IPS-15b (cell line): Measurements from ENCODE around the gene SI.

Source experiments
- H3K27me3 ChIP-seq: one replicate; pipeline ENCODE4 v1.6.1; 2013; ENCODE audit warnings: low read length; ENCODE audit not compliant: control insufficient read depth, insufficient read depth
- H3K36me3 ChIP-seq: one replicate; pipeline ENCODE4 v1.6.1; 2013; ENCODE audit warnings: low read length; ENCODE audit not compliant: control insufficient read depth, insufficient read depth
- H3K4me1 ChIP-seq: one replicate; pipeline ENCODE4 v1.6.1; 2013; ENCODE audit warnings: mild to moderate bottlenecking, low read length; ENCODE audit not compliant: control insufficient read depth, insufficient read depth
- H3K4me3 ChIP-seq: one replicate; pipeline ENCODE4 v1.5.1; 2013; ENCODE audit warnings: low read depth, low read length
- H3K9ac ChIP-seq: one replicate; pipeline ENCODE4 v1.6.1; 2013; ENCODE audit warnings: low read depth, mild to moderate bottlenecking, low read length
- H3K9me3 ChIP-seq: one replicate; pipeline ENCODE4 v1.6.1; 2013; ENCODE audit warnings: mild to moderate bottlenecking, low read length; ENCODE audit not compliant: control insufficient read depth, insufficient read depth

The SI gene

GRCh38 chr3:165078293-165078692 lies at the start of gene SI:
SI (minus strand) TSS chr3:165078496; CDS start chr3:165076012, 2,484 bp downstream.
- Histone ChIP-seq H3K4me1 (no peaks in the 10 kb centered on the region), H3K27me3 (no peaks in the 10 kb centered on the region), H3K9ac (no peak within 1 kb of the TSS), H3K4me3 (no peak within 1 kb of the TSS), H3K36me3 (no peaks in the 10 kb centered on the region), H3K9me3 (no peaks in the 10 kb centered on the region)

DNA sequence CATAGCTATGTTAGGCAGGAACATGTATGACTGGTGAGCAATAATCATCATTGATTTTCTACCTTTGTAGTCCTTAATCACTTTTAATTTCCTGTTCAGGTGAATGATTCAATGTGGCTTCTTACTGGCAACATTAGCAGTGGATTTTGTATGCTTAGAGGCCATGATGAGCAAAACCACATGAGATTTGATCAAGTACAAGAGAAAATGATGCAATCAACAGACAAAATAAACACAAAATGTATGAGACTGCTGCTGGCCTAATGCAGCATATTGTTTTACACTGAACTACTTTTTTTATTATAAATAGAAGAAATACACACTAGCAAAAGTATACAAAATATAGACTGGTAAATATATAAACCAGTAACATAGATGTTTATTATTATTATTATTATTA lies 47.5 kb upstream of the SI start:
- Histone ChIP-seq H3K9ac (no peak overlapping the region), H3K36me3 (no peaks in the 10 kb centered on the region), H3K4me3 (no peak overlapping the region), H3K4me1 (no peaks in the 10 kb centered on the region), H3K9me3 (no peaks in the 10 kb centered on the region), H3K27me3 (no peaks in the 10 kb centered on the region)

DNA sequence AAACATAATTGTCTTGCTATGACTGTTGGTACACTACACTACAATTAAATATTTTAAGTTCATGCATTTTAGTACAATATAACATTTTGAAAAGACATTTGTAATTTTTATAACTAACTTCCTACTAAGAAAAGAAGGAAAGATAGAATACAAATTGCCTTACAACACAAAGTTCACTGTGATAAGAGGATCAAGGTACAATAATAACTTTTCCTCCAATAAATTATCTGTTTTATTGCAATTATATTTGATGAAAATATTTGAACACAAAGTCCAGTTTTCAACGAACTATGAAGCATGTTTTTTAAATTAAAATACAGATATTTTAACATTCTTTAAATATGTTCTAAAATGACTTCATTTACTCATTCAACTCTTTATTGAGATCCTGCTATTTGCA lies 33.1 kb upstream of the SI start:
- Histone ChIP-seq H3K9me3 (no peaks in the 10 kb centered on the region), H3K4me3 (no peak overlapping the region), H3K36me3 (no peaks in the 10 kb centered on the region), H3K9ac (no peak overlapping the region), H3K4me1 (no peaks in the 10 kb centered on the region), H3K27me3 (no peaks in the 10 kb centered on the region)

DNA sequence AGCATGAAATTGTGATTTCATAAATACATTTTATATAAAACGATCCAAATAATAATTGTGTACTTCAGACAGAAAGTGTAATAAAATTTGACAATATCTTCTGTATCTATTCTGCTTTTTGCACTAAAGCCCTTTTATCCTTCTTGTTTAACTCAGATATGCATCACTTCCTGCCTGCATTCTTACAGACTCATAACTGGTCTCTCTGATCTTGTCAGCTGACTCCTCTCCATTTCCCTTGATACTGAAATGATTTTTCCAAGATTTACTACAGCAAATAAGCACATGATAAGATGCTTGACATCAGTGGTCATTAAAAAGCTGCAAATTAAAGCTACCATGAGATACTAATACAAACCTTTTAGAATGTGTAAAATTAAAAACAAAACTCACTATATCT lies 25.3 kb upstream of the SI start:
- H3K4me1 ChIP-seq = no peaks in the 10 kb centered on the region
- H3K9me3 ChIP-seq = no peaks in the 10 kb centered on the region
- no peak overlapping the region for H3K9ac ChIP-seq
- no peaks in the 10 kb centered on the region for H3K27me3 ChIP-seq
- no peak overlapping the region for H3K4me3 ChIP-seq
- H3K36me3 ChIP-seq = no peaks in the 10 kb centered on the region

DNA sequence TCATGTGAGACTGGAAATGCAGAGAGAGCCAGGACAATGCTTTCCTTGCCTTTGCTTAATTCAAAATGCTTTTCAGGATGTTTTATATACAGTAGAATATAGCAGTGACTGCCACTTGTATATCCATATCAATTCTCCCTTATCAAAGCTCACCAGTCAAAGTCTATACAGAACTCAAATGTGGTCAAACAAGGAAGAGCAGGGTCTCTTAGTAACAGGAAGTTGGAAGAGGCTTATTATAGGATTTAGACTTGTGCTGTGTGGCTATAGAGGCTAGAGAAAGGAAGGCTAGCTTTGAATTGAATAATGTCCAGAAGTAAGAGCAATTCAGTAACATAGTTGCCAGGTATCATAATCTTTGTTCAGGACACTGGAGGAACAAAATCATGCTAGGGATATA lies 4.4 kb upstream of the SI start:
- no peaks in the 10 kb centered on the region for H3K27me3 ChIP-seq
- no peak overlapping the region for H3K4me3 ChIP-seq
- H3K9me3 ChIP-seq = no peaks in the 10 kb centered on the region
- H3K9ac ChIP-seq = no peak overlapping the region
- H3K4me1 ChIP-seq = no peaks in the 10 kb centered on the region
- no peaks in the 10 kb centered on the region for H3K36me3 ChIP-seq

GRCh38 chr3:165081183-165081582 lies 2.9 kb upstream of the SI start:
- no peaks in the 10 kb centered on the region for H3K36me3 ChIP-seq
- H3K4me1 ChIP-seq = no peaks in the 10 kb centered on the region
- no peaks in the 10 kb centered on the region for H3K9me3 ChIP-seq
- H3K4me3 ChIP-seq = no peak overlapping the region
- no peaks in the 10 kb centered on the region for H3K27me3 ChIP-seq
- H3K9ac ChIP-seq = no peak overlapping the region

GRCh38 chr3:165075695-165076094 lies 2.6 kb downstream of the SI start:
- Histone ChIP-seq H3K36me3 (no peaks in the 10 kb centered on the region), H3K9me3 (no peaks in the 10 kb centered on the region), H3K4me1 (no peaks in the 10 kb centered on the region), H3K27me3 (no peaks in the 10 kb centered on the region), H3K9ac (no peak overlapping the region), H3K4me3 (no peak overlapping the region)

GRCh38 chr3:165070682-165071081 lies 7.6 kb downstream of the SI start:
- no peaks in the 10 kb centered on the region for H3K9me3 ChIP-seq
- no peaks in the 10 kb centered on the region for H3K27me3 ChIP-seq
- H3K4me3 ChIP-seq = no peak overlapping the region
- no peak overlapping the region for H3K9ac ChIP-seq
- H3K4me1 ChIP-seq = no peaks in the 10 kb centered on the region
- H3K36me3 ChIP-seq = no peaks in the 10 kb centered on the region

GRCh38 chr3:165056510-165056909 lies 21.8 kb downstream of the SI start:
- H3K27me3 ChIP-seq = no peaks in the 10 kb centered on the region
- H3K9ac ChIP-seq = no peak overlapping the region
- H3K9me3 ChIP-seq = no peaks in the 10 kb centered on the region
- H3K36me3 ChIP-seq = no peaks in the 10 kb centered on the region
- no peak overlapping the region for H3K4me3 ChIP-seq
- H3K4me1 ChIP-seq = no peaks in the 10 kb centered on the region

DNA sequence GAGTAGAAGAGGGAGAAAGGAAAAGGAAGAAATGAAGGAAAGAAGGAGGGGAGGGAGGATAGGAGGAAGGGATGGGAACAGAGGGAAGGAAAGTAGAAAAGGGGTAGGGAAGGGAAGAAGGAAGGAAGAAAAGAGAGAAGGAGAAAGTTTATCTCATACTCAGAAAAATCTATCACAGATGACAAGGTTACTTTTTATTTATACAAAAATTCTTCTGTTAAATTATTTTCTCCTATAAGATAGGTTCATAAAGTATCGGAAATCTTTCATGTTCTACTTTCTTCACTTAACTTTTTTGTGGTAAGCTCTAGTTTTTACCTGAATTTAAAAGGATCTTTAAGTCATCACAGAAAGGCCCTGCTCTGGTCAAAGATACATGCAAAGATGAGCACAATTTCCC lies 38.1 kb downstream of the SI start:
- Histone ChIP-seq H3K27me3 (no peaks in the 10 kb centered on the region), H3K9me3 (no peaks in the 10 kb centered on the region), H3K4me3 (no peak overlapping the region), H3K4me1 (no peaks in the 10 kb centered on the region), H3K36me3 (no peaks in the 10 kb centered on the region), H3K9ac (no peak overlapping the region)

DNA sequence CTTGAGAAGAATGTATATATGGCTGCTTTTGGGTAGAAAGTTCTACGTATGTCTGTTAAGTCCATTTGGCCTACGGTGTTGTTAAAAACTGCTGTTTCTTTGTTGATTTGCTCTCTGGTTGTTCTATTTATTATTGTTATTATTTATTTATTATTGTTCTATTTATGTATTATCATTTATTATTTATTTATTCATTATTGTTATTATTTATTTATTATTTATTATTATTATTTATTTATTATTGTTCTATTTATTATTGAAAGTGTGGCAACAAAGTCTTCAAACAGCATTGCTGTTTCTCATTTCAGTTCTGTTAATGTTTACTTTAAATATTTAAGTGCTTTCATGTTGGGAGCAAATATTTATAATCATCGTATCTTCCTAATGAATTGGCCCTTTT lies 66.7 kb downstream of the SI start:
- Histone ChIP-seq H3K9ac (no peak overlapping the region), H3K9me3 (no peaks in the 10 kb centered on the region), H3K27me3 (no peaks in the 10 kb centered on the region), H3K36me3 (no peaks in the 10 kb centered on the region), H3K4me1 (peaks cover 2% of the 10 kb centered on the region), H3K4me3 (no peak overlapping the region)

- no peaks in the 10 kb centered on the region for H3K9me3 ChIP-seq
- H3K4me3 ChIP-seq = no peak overlapping the region
- H3K9ac ChIP-seq = no peak overlapping the region
- H3K27me3 ChIP-seq = no peaks in the 10 kb centered on the region
- no peaks in the 10 kb centered on the region for H3K36me3 ChIP-seq
- H3K4me1 ChIP-seq = no peaks in the 10 kb centered on the region
These were observed 93.3 kb downstream of the SI start for GRCh38 chr3:164984947-164985346.

DNA sequence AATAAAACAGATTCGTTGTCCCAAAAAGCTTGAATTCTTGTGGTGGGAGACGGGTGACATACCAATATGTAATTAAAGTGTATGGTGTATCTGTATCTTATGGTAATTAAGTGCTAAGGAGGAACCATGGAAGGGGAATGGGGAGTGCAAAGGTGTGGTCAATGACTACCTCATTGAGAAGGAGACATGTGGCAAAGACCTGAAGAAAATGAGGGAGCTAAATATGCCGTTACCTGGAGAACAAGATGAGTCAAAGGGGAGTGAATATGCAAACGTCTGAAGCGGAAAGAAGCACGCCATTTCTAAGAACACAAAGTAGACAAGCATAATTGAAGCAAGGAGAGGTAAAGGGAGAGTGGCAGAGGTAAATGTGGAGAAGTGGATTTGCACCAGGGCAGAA lies 115.7 kb downstream of the SI start:
- no peaks in the 10 kb centered on the region for H3K9me3 ChIP-seq
- H3K9ac ChIP-seq = no peak overlapping the region
- H3K4me1 ChIP-seq = no peaks in the 10 kb centered on the region
- H3K36me3 ChIP-seq = no peaks in the 10 kb centered on the region
- H3K27me3 ChIP-seq = no peaks in the 10 kb centered on the region
- H3K4me3 ChIP-seq = no peak overlapping the region
